Stomach (tissue), 9 donors: Measurements from ENCODE around the gene CDC6. TPM values are rescaled to one million over a fixed set of nuclear protein-coding genes. Genes with fewer than 3 reads are reported as not detected.
A peak's percentile ranks its signal among the peaks of the same experiment; 100 is the strongest.

ENCODE experiments used
- DNase-seq, 2 donors: peaks; one replicate each; pipeline versions ENCODE4 v3.0.0 to v3.0.0-alpha.2; 2013 to 2019
- H3K27ac ChIP-seq, 5 donors: fragments of 200-600 bp in 4 of 5; sonication (generic) in 4 of 5; one replicate each; pipeline ENCODE4 v1.5.1; 2013 to 2019; ENCODE audit warnings: mild to moderate bottlenecking in 1 of 5, moderate library complexity in 1 of 5
- H3K27me3 ChIP-seq, 3 donors: fragments of 200-600 bp; sonication (generic); one replicate each; pipeline ENCODE4 v1.5.1; 2017 to 2019; ENCODE audit warnings: mixed run types in 1 of 3
- H3K36me3 ChIP-seq, 4 donors: fragments of 200-600 bp; sonication (generic); 1 replicate in 3 of 4; 2 replicates in 1 of 4; pipeline ENCODE4 v1.5.1; 2016 to 2019
- H3K4me1 ChIP-seq, 4 donors: fragments of 200-600 bp; sonication (generic); one replicate each; pipeline ENCODE4 v1.5.1; 2016 to 2019
- H3K4me3 ChIP-seq, 4 donors: fragments of 200-600 bp; sonication (generic) in 3 of 4; one replicate each; pipeline ENCODE4 v1.5.1; 2016 to 2019; ENCODE audit warnings: mild to moderate bottlenecking in 1 of 4
- H3K9me3 ChIP-seq, 4 donors: fragments of 200-600 bp; sonication (generic); one replicate each; pipeline ENCODE4 v1.5.1; 2016 to 2019
- EP300 ChIP-seq: sonication (generic); formaldehyde crosslinking; IDR thresholded peaks from one replicate; pipeline ENCODE4 v1.6.1; 2017; ENCODE audit warnings: antibody characterized with exemption
- POLR2A ChIP-seq, 4 donors: fragments of 450-650 bp; IDR thresholded peaks; one replicate each; pipeline ENCODE4 v1.6.1; 2016; ENCODE audit warnings: antibody characterized with exemption in 4 of 4, control low read depth in 2 of 4, mild to moderate bottlenecking in 1 of 4, moderate library complexity in 1 of 4
- POLR2AphosphoS5 ChIP-seq, 3 donors: sonication (generic); formaldehyde crosslinking; IDR thresholded peaks; one replicate each; pipeline ENCODE4 v1.6.1; 2016; ENCODE audit warnings: antibody characterized with exemption in 3 of 3
- WGBS, 5 donors: extraction: QIAGEN DNeasy Blood & Tissue Kit in 3 of 5; methylation state at CpG; one replicate each; pipeline versions ENCODE4 v1.1.5 to v1.1.7; 2013 to 2018; 5-methylcytosine and 5-hydroxymethylcytosine counted together
- intact Hi-C: fragments of 100-400 bp; cut with DNase I; formaldehyde crosslinking; loops from one replicate; pipeline ENCODE4 v1.15.1; 2023; ENCODE audit warnings: low total_unique reads
- polyA plus RNA-seq, 3 donors: library from polyadenylated mRNA; stranded (reverse); fragments of 200-250 nt; gene quantifications; one replicate each; pipeline ENCODE4 v1.2.3, GENCODE V29; 2013
- total RNA-seq, 5 donors: library from RNA; depleted of rRNA; stranded (reverse); fragments of >200 nt; gene quantifications; one replicate each; pipeline versions ENCODE4 v1.1.0 to v1.2.3, GENCODE V29; 2014 to 2016
- TF ChIP-seq, protein P1 (sequence below), 7 experiments: fragments of 450-650 bp in 4 of 7; fragments of 200-600 bp in 3 of 7; sonication (generic) in 3 of 7; IDR thresholded peaks; one replicate each; pipeline ENCODE4 v1.5.1; 2016 to 2019; ENCODE audit warnings: antibody characterized with exemption in 7 of 7, control low read depth in 2 of 7, mild to moderate bottlenecking in 1 of 7
- donor health status: healthy with polysubstance abuse.
- donor health status: Bipolar disorder and iron deficiency.
- donor health status: healthy.

The CDC6 gene
- total and polyA plus RNA-seq, 8 donors, result 1.1 to 9.8 (median 3.1) TPM; not detected in 1

DNA sequence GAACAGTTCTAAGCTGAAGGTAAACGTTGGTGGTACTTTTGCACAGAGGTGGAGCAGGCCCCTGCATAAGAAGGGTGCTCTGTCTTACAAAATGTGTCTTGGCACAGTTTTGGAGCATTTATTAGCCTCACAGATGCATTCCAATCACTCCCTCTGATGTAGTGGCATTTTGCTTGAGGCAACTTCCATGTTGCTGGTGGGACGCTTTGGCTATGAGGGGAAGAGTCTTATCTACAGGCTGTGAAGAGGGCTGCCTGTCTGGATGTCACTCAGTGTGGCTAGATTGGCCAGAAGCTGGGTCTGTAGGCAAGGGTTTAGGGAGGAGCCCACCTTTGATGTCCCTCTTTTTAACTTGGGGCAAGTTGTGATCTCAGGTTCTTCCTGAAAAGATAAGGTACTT lies 18.7 kb downstream of the CDC6 start:
- WGBS, 5 donors, result 43 to 55% (median 52%) methylated on average over 2 of the region's 2 CpGs
- H3K27me3 ChIP-seq, result no peaks in the 10 kb centered on the region
- no peak for TF ChIP-seq EP300
- no peaks in the 10 kb centered on the region for H3K36me3 ChIP-seq
- H3K4me1 ChIP-seq, result peaks cover 55 to 78% (median 70%) of the 10 kb centered on the region in 4 donors
- H3K9me3 ChIP-seq, result no peaks in the 10 kb centered on the region
- no peak for DNase-seq
- intact Hi-C loops, result no loop called here
- no peak overlapping the region for H3K4me3 ChIP-seq
- peak overlapping the region in 3 of 5 donors; percentile 50 to 74 (median 71) for H3K27ac ChIP-seq

DNA sequence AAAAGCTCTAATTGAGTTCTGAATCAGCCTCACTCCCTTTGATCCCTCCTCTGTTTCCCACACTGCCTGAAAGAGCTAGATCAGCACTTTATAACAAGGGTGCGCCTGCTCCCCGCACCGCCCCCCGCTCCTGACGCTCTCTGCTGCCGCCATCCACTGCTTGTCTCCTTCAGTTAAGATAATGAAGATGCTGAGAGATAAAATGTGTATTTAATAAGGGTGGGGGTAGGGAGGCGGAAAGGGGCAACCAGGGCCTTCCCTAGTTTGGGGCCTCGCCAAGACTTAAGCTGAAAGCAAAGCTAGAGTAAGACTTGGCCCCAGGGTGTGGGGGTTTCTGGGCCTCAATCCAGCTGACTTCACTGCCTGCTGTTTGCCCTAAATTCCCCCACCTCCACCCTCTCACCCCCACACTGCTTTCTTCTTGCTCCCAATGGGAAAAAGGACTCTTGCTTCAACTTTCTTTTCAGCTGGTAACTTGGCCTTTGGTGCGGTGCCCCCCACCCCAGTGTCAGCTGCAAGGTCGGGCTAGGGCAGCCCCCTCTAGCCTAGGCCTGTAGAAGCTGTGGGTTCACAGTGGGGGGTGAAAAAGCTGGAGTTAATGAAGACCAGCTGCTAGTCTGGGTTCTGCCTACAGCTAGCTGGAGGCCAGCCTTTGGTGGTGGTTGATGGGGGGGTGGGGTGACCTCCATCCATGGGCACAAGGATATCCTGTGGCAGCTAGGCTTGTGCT lies 19.5 kb downstream of the CDC6 start:
- Histone ChIP-seq H3K36me3 (no peaks in the 10 kb centered on the region), H3K4me3 (no peak overlapping the region), H3K9me3 (no peaks in the 10 kb centered on the region), H3K27me3 (no peaks in the 10 kb centered on the region), H3K27ac (peak overlapping the region in 4 of 5 donors; percentile 50 to 74 (median 62)), H3K4me1 (peaks cover 63 to 86% (median 78%) of the 10 kb centered on the region in 4 donors)
- 35 to 49% (median 44%) methylated on average over 10 of the region's 10 CpGs for whole genome bisulfite sequencing, 5 donors
- peak in 1 of 2 donors; percentile 89 for DNase-seq
- TF ChIP-seq POLR2A (IDR thresholded peaks at IDR 0.05) (no peak), EP300 (no peak), POLR2AphosphoS5 (IDR thresholded peaks at IDR 0.05) (no peak)
- TF ChIP-seq, protein P1, sequence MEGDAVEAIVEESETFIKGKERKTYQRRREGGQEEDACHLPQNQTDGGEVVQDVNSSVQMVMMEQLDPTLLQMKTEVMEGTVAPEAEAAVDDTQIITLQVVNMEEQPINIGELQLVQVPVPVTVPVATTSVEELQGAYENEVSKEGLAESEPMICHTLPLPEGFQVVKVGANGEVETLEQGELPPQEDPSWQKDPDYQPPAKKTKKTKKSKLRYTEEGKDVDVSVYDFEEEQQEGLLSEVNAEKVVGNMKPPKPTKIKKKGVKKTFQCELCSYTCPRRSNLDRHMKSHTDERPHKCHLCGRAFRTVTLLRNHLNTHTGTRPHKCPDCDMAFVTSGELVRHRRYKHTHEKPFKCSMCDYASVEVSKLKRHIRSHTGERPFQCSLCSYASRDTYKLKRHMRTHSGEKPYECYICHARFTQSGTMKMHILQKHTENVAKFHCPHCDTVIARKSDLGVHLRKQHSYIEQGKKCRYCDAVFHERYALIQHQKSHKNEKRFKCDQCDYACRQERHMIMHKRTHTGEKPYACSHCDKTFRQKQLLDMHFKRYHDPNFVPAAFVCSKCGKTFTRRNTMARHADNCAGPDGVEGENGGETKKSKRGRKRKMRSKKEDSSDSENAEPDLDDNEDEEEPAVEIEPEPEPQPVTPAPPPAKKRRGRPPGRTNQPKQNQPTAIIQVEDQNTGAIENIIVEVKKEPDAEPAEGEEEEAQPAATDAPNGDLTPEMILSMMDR (IDR thresholded peaks at IDR 0.05), result no peak
- intact Hi-C loops, result no loop called here

DNA sequence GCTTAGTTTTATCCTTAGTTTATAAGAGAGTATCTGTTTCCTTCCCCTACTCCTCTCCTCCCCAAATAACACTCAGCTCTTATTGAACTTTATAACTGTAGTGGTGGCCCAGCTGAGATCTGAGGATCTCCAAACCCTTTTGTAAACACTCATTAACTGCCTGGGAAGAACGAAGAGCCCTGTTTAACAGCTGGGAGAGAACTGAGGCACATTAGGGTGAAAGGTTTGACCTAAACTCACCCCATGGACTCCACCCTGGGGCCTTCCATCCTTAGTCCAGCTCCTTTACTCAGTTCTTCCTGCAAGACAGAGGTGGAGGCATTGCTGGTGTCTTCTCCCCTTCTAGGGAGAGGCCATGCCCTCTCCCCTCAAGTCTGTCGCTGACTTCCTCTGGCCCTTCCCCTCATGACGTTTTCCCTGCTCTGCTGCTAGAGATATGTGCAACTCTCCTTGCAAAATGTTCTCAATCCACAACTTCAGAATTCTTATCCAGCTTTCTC lies 20.1 kb downstream of the CDC6 start:
- Histone ChIP-seq H3K27ac (peak overlapping the region in 4 of 5 donors; percentile 50 to 74 (median 62)), H3K4me1 (peaks cover 69 to 91% (median 84%) of the 10 kb centered on the region in 4 donors), H3K4me3 (no peak overlapping the region), H3K36me3 (no peaks in the 10 kb centered on the region), H3K27me3 (no peaks in the 10 kb centered on the region), H3K9me3 (no peaks in the 10 kb centered on the region)
- WGBS, 5 donors, result 7 to 44% (median 40%) methylated on average over 3 of the region's 3 CpGs
- peak in 1 of 2 donors; percentile 69 for DNase-seq
- intact Hi-C loops, result no loop called here
- TF ChIP-seq EP300 (no peak), POLR2AphosphoS5 (IDR thresholded peaks at IDR 0.05) (no peak), POLR2A (IDR thresholded peaks at IDR 0.05) (no peak)
- TF ChIP-seq, protein P1 (IDR thresholded peaks at IDR 0.05), result no peak

DNA sequence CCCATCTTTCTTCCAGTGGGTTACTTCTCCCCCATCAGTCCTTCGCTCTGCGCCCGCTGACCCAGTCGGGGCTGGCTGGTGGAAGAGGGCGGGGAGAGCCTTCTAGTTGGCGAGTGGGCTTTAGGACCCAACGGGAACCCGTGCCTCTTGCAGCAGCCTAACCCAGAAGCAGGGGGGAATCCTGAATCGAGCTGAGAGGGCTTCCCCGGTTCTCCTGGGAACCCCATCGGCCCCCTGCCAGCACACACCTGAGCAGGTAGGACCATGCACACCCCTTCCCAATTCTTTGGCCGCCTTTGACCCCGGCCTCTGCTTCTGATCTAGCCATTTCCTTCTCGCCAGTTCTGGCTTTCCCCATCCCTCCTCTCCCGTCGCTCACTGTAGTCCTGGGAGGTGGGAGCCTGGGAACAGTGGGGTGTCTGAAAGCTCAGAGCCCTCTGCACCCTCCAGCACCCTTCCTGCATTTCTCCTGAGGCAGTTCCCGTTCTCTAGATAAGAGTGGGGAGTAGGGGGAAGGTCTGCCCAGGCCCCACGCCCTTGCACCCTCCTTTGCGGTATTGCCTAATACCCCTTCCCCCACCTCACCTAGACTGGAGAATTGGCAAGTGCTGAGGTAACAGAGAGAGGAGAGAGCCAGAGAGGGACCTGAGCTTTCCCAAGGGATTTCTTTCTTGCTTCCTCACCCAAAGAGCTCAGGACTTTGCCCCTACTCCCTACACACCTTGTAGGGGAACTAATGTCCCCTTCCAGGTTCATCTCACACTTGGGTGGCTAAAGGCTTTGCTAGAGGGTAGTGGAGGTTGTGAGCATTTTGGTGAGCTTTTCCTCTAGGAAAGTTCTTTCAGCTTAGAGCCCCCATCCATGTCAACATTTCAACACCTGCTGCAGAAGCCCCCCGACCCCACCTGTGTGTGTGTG lies 21.6 kb downstream of the CDC6 start, which contains the start of gene RARA:
Gene RARA, plus strand, starts transcription at position 150 of the 918 bp plus-strand sequence. CDS start 22,039 bp downstream, outside the sequence.
- H3K4me3 ChIP-seq, result peak within 1 kb of the TSS; percentile 42 to 49 (median 46)
- peak within 1 kb of the TSS; percentile 61 to 98 (median 71) for H3K27ac ChIP-seq
- no peaks in the 10 kb centered on the region for H3K27me3 ChIP-seq
- intact Hi-C loops, result no loop called here
- DNase-seq, result peak; percentile 63 to 91
- peaks cover 73 to 91% (median 87%) of the 10 kb centered on the region in 4 donors for H3K4me1 ChIP-seq
- TF ChIP-seq POLR2AphosphoS5 (IDR thresholded peaks at IDR 0.05) (no peak), EP300 (no peak), POLR2A (IDR thresholded peaks at IDR 0.05) (no peak)
- TF ChIP-seq, protein P1 (IDR thresholded peaks at IDR 0.05), result no peak
- no peaks in the 10 kb centered on the region for H3K9me3 ChIP-seq
- H3K36me3 ChIP-seq, result no peaks in the 10 kb centered on the region
- 6 to 11% (median 8%) methylated on average over 17 to 20 of the region's 20 CpGs for WGBS, 5 donors
